Measurements from ENCODE around the gene UBR4. TPM values are rescaled to one million over a fixed set of nuclear protein-coding genes. Genes with fewer than 3 reads are reported as not detected.
"Not testable (repeated sequence)": the region's sequence is repeated elsewhere in the genome, so short reads cannot be mapped to it uniquely, and the experiment has no call there.

UBR4 gene
- total RNA-seq, 1 donor from 2014 or later: 222 TPM

DNA sequence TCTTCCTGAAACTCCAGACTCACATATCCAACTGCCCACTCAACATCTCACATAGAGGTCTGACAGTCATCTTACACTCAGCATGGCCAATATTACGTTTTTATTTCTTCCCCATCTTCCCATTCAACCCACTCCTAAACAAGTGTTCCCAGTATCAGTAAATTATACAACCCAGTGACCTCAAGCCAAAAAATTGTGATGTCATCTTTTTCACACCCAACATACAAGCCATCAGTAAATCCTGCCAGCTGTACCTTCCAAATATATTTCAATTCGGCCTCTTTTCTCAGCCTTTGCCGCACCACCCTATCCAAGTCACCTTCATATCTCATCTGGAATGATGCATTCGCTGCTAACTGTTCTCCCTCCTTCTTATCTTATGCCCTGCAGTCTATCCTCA, 19.6 kb downstream of the UBR4 start:
- no peaks in the 10 kb centered on the region for H3K4me1 ChIP-seq
- H3K27me3 ChIP-seq: no peaks in the 10 kb centered on the region
- no peak overlapping the region for H3K27ac ChIP-seq
- intact Hi-C loops (cut with DNase I): no loop called here
- peaks cover 79 to 93% of the 10 kb centered on the region in 2 donors for H3K36me3 ChIP-seq
- no peak overlapping the region for H3K4me3 ChIP-seq
- no peak for DNase-seq (ENCODE audit: low spot score in 2 of 2)
- no peak for TF ChIP-seq CTCF (IDR thresholded peaks at IDR 0.05)
- H3K9me3 ChIP-seq: no peaks in the 10 kb centered on the region

DNA sequence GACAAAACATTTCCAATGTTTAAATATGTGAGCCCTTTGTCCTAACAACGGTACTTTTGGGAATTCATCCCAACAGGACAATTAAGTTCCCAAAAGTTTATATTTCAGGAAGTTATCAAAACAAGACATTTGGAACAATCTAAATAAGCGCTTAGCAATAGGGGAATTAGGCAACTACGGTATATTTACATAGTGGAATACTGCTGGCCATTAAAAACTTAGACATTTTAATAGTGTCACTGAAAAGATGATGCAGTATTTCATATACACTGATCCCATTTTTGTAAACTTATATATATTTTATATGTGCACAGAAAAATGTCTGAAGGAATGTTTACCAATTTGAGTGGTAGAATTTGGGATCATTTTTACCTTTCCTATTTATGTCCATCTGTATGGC, 20.8 kb downstream of the UBR4 start:
- Histone ChIP-seq H3K27ac (no peak overlapping the region), H3K9me3 (no peaks in the 10 kb centered on the region), H3K27me3 (no peaks in the 10 kb centered on the region), H3K4me1 (no peaks in the 10 kb centered on the region), H3K4me3 (no peak overlapping the region), H3K36me3 (peaks cover 81 to 95% of the 10 kb centered on the region in 2 donors)
- no peak for TF ChIP-seq CTCF (IDR thresholded peaks at IDR 0.05)
- DNase-seq (ENCODE audit: low spot score in 2 of 2): no peak
- intact Hi-C loops (cut with DNase I): no loop called here

DNA sequence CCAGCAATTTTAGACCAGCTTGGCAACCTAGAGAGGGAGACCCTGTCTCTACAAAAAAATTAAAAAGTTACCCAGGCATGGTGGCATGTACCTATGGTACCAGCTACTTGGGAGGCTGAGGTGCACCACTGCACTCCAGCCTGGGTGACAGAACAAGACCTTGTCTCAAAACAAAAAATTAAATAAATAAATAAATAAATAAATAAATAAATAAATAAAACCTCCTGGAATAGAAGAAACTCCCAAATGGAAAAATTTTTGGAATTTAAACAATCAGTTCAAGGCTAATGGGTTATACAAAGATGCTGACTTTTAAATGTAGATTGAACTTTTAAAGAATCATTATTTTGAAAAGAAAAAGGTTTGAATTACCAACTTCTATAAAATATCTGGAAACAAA, 22.2 kb downstream of the UBR4 start:
- no peak for DNase-seq (ENCODE audit: low spot score in 2 of 2)
- Histone ChIP-seq H3K27ac (no peak overlapping the region), H3K36me3 (peaks cover 81 to 95% of the 10 kb centered on the region in 2 donors), H3K27me3 (no peaks in the 10 kb centered on the region), H3K4me3 (no peak overlapping the region), H3K4me1 (no peaks in the 10 kb centered on the region), H3K9me3 (no peaks in the 10 kb centered on the region)
- TF ChIP-seq CTCF (IDR thresholded peaks at IDR 0.05): no peak
- intact Hi-C loops (cut with DNase I): no loop called here

DNA sequence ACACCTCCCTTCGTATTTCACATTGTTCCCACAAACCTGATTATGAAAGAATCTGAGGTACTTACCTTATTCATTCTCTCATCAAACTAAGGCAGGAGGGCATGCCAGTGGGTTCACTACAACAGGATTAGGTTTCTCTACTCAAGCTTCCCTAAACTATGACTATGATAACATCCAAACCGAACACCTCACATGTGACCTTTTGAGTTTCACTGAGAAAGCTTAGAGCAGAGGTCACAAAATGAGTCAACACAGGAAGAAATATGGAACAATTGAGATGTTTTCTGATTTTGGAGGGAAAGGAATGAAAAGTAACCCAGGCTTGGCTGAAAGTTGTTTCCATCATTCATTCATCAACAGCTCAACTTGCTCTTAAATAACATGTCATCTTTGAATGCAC, 24.1 kb downstream of the UBR4 start:
- no peak overlapping the region for H3K27ac ChIP-seq
- no peaks in the 10 kb centered on the region for H3K9me3 ChIP-seq
- no peaks in the 10 kb centered on the region for H3K27me3 ChIP-seq
- peaks cover 74 to 93% of the 10 kb centered on the region in 2 donors for H3K36me3 ChIP-seq
- no peak for TF ChIP-seq CTCF (IDR thresholded peaks at IDR 0.05)
- no peak for DNase-seq (ENCODE audit: low spot score in 2 of 2)
- intact Hi-C loops (cut with DNase I): no loop called here
- no peaks in the 10 kb centered on the region for H3K4me1 ChIP-seq
- H3K4me3 ChIP-seq: no peak overlapping the region

GRCh38 chr1:19182223-19182622, 27.8 kb downstream of the UBR4 start:
- DNase-seq (ENCODE audit: low spot score in 2 of 2): no peak
- no peaks in the 10 kb centered on the region for H3K27me3 ChIP-seq
- peaks cover 82 to 97% of the 10 kb centered on the region in 2 donors for H3K36me3 ChIP-seq
- intact Hi-C loops (cut with DNase I): no loop called here
- TF ChIP-seq CTCF (IDR thresholded peaks at IDR 0.05): no peak
- H3K27ac ChIP-seq: no peak overlapping the region
- no peaks in the 10 kb centered on the region for H3K4me1 ChIP-seq
- no peaks in the 10 kb centered on the region for H3K9me3 ChIP-seq
- no peak overlapping the region for H3K4me3 ChIP-seq

DNA sequence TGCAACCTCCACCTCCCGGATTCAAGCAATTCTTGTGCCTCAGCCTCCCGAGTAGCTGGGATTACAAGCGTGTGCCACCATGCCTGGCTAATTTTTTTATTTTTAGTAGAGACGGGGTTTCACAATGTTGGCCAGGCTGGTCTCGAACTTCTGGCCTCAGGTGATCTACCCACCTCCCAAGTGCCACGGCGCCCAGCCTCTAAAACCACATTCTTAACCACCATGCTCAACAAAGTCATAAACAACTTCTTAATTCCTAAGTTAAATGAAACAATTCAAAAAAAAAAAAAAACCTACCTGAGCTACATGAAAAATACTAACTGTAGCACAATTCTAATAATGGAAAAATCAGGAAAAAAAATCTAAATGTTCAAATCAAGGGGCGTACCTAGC, 29.8 kb downstream of the UBR4 start:
- H3K27ac ChIP-seq; H3K9me3 ChIP-seq; H3K27me3 ChIP-seq; DNase-seq (ENCODE audit: low spot score in 2 of 2); H3K4me3 ChIP-seq; H3K4me1 ChIP-seq; intact Hi-C loops (cut with DNase I): not testable (repeated sequence)
- peaks cover 82 to 97% of the 10 kb centered on the region in 2 donors for H3K36me3 ChIP-seq

Measured in ascending aorta (tissue), 2 donors.